Measurements from ENCODE around the gene SASH1. TPM values are rescaled to one million over a fixed set of nuclear protein-coding genes. Genes with fewer than 3 reads are reported as not detected.
"Not testable (repeated sequence)": the region's sequence is repeated elsewhere in the genome, so short reads cannot be mapped to it uniquely, and the experiment has no call there.

Gene SASH1
- total RNA-seq, 1 donor from 2014 or later = 35.8 TPM

GRCh38 chr6:148349466-148349865 is 6.8 kb downstream of the SASH1 start:
- no peak for ATAC-seq (ENCODE audit: poor library complexity)
- intact Hi-C loops (cut with DNase I) = loop anchor here (10.0 kb wide), 1 partner anchor 115 kb away; no protein-coding TSS in a partner anchor
- DNase-seq = no peak

GRCh38 chr6:148351309-148351708 is 8.7 kb downstream of the SASH1 start:
- ATAC-seq (ENCODE audit: poor library complexity) (no peak), DNase-seq (no peak)
- intact Hi-C loops (cut with DNase I) = no loop called here

DNA sequence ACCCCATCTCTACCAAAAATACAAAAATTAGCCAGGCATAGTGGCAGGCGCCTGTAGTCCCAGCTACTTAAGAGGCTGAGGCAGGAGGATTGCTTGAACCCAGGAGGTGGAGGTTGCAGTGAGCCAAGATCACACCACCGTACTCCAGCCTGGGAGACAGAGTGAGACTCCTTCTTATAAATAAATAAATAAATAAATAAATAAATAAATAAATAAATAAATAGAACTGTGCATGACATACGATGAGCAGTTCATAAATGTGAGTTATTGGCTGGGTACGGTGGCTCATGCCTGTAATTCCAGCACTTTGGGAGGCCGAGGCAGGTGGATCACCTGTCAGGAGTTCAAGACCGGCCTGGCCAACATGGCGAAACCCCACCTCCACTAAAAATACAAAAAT is 9.8 kb downstream of the SASH1 start:
- intact Hi-C loops (cut with DNase I); ATAC-seq (ENCODE audit: poor library complexity); DNase-seq: not testable (repeated sequence)

GRCh38 chr6:148358196-148358785 is 15.7 kb downstream of the SASH1 start:
- peak; percentile 91 for ATAC-seq (ENCODE audit: poor library complexity)
- DNase-seq = no peak
- intact Hi-C loops (cut with DNase I) = no loop called here

DNA sequence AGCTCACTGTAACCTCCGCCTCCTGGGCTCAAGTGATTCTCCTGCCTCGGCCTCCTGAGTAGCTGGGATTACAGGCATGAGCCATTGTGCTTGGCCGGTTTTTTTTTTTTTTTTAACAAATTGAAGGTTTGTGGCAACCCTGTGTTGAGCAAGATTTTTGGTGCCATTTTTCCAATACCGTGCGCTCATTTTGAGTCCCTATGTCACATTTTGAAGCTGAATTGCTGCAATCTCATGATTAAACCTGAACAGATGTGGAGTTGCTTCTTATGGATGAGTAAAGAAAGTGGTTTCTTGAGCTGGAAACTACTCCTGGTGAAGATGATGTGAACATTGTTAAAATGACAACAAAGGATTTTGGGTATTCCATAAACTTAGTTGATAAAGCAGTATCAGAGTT is 16.6 kb downstream of the SASH1 start:
- DNase-seq = no peak
- intact Hi-C loops (cut with DNase I) = no loop called here
- no peak for ATAC-seq (ENCODE audit: poor library complexity)

- peak; percentile 58 for ATAC-seq (ENCODE audit: poor library complexity)
- DNase-seq = no peak
- intact Hi-C loops (cut with DNase I) = no loop called here
Observed at GRCh38 chr6:148364056-148364824, 21.6 kb downstream of the SASH1 start.

DNA sequence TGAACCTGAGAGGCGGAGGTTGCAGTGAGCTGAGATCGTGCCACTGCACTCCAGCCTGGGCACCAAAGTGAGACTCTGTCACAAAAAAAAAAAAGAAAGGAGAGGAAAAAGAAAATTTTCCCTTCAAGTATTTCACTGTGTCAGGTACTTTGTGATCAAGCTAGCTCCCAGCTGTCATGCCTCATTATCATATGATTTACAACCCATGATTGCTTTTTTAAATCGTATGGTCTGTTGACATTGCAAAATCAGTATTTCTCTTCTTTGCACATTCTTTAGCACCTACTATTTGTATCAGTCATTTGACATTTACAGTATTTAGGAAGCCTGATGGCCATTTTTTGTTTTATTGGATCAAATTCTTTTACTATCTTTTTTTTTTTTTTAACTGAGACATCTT is 22.4 kb downstream of the SASH1 start:
- intact Hi-C loops (cut with DNase I) = no loop called here
- no peak for ATAC-seq (ENCODE audit: poor library complexity)
- no peak for DNase-seq

DNA sequence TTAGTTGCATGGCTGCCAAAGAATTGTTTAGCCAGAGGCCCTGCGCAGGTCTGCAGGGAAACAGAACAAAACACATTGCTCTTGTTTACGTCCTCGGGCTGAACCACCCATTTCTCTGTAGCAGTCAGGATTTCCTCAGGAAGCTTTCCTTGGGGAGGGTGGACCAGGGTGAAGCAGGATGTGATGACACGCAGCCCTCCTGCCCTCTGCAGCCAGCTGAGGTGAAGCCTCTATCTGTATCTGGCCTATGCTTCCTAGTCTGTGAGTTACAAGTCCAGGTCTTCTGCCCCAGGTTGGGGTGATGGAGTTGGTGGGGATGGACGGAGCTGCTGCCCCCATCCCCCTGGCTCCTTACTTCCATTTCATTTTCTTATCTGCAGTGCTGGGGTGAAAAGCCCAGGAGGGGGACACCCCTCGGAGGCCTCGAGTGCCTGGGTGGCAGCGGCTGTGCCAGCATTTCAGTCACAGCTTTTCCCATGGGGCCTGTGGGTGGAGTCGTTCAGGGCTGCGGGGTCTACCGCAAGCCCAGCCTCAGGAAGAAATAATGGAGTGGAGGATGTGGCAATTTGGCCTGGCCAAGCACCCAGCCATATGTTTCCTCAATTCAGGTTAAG is 24.9 kb downstream of the SASH1 start:
- intact Hi-C loops (cut with DNase I) = no loop called here
- ATAC-seq (ENCODE audit: poor library complexity) = peak; percentile 80
- DNase-seq = peak; percentile 71

DNA sequence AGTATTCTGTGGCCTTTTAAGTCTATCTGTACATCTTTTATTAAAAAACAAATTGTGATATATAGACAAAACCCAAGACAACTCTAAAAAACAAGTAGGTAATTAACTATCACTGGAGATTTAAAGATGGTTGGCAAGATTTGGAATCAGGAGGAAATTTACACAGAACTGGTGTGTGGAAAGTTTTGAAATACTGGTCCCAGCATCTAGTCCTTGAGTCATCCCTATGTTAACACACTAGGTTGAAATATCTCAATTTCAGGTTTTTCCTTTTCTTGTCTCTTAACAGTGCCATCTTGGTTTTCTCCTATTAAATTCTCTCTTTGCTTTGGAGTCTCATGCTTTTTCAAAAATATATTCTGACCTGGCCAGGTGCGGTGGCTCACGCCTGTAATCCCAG is 27.5 kb downstream of the SASH1 start:
- ATAC-seq (ENCODE audit: poor library complexity) (no peak), DNase-seq (no peak)
- intact Hi-C loops (cut with DNase I) = no loop called here

DNA sequence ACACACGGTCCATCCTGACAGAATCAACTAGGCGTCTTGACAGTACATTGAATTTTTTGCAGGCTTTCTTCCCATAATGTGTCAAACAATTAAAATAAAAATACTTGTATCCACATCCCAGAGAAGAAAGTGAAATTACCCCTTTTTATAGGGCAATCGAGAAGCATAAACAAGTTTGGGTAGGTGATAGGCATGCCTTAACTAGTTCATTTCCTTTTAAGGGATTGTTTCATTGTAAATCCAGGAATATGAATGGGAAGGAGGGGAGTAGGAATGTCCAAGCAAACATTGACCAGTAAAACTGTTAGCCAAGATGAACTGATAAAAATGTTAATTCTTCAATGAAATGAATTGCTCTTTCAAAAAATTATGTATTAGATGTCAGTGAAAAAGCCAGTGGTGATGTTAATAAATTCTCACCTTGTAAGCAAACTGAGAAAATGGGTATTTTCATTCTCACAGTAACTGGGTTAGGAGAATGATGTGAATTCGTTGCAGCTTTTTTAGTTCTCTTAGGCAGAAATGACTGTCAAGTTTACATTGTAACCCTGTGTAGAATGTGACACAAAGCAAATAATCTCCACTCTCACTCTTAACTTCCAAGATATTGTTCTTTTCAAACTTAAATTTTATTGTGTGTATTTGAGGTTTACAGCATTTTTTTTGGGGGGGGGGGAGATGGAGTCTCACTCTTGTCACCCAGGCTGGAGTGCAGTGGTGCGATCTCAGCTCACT is 31.6 kb downstream of the SASH1 start:
- DNase-seq (no peak), ATAC-seq (ENCODE audit: poor library complexity) (no peak)
- intact Hi-C loops (cut with DNase I) = no loop called here

- no peak for ATAC-seq (ENCODE audit: poor library complexity)
Observed at GRCh38 chr6:148375401-148375800, 32.8 kb downstream of the SASH1 start.

DNA sequence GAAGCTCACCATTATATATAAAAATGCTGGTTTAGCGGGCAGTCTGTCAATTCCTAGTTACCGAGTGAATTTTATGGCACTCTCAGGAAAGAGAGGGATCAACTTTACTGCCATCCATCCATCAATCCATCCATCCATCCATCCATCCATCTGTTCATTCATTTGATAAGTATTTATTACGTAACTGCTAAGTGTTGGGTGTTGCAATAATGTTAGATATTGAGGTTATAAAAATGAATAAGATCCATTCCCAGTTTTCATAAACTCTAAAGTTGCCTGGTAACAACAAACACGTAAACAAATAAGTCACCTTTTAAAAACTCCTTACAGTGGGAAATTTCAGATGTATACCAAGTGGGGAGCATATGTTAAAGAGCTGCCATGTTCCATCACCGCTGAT is 36.8 kb downstream of the SASH1 start:
- ATAC-seq (ENCODE audit: poor library complexity) (no peak), DNase-seq (no peak)
- intact Hi-C loops (cut with DNase I) = no loop called here

More at GRCh38 chr6:148375401-148375800, 32.8 kb downstream of the SASH1 start:
- intact Hi-C loops (cut with DNase I) = no loop called here
- no peak for DNase-seq

DNA sequence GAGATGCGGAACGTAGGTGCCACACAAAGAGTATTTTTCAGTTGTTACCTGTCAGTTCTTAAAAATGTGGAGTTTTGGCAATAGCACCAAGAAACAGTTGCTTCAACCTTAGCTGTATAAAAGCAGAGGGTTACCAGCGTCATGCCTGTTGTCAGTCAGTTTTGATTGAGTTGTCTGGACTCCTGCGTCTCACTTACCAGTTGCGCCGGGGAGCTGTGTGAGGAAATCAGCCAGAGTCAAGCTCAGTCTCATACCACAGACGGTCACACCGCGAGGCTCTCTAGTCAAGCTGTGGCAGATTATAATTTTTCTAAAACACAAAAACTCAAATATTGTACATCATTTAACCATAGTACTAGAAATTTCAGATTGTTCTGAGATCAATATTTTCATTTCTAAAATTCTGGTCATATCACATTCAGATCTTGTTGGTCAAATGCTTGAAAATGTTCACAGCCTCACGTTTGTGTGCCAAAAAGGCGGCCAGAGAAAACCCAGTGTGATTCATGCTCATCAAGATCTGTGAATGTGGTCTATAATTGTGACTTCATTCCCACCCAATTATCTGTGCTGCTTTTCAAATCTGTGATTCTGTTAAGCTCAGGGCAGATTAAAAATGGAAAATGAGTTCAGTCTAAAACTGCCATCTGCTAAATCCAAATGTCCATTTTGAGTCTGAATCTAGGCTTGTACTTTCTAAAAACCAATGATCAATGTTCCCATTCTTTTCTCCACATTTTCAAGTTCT is 37.5 kb downstream of the SASH1 start:
- intact Hi-C loops (cut with DNase I) = no loop called here
- DNase-seq (no peak), ATAC-seq (ENCODE audit: poor library complexity) (no peak)

DNA sequence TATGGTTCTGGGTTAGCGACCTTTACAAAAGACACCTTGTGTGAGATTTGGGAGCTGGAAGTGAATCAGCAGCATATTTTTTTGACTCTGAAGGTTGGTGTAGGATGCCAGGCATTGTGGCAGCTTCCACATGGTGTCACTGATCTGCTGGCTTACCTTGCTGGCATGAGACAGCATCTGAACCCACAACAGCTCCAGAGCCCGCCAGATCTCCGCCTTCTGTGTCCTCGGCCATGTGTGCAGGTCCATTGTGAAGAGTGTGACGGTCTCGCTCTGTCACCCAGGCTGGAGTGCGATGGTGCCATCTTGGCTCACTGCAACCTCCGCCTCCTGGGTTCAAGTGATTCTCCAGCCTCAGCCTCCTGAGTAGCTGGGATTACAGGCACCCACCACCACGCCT is 39.4 kb downstream of the SASH1 start:
- DNase-seq; intact Hi-C loops (cut with DNase I); ATAC-seq (ENCODE audit: poor library complexity): not testable (repeated sequence)

- no peak for DNase-seq
- intact Hi-C loops (cut with DNase I) = no loop called here
- no peak for ATAC-seq (ENCODE audit: poor library complexity)
Observed at GRCh38 chr6:148382861-148383260, 40.2 kb downstream of the SASH1 start.

GRCh38 chr6:148383658-148384368 is 41.2 kb downstream of the SASH1 start:
- DNase-seq = no peak
- intact Hi-C loops (cut with DNase I) = no loop called here

GRCh38 chr6:148385379-148385778 is 42.7 kb downstream of the SASH1 start:
- ATAC-seq (ENCODE audit: poor library complexity) (no peak), DNase-seq (no peak)
- intact Hi-C loops (cut with DNase I) = no loop called here

More at GRCh38 chr6:148383658-148384368, 41.2 kb downstream of the SASH1 start:
- ATAC-seq (ENCODE audit: poor library complexity) = no peak

DNA sequence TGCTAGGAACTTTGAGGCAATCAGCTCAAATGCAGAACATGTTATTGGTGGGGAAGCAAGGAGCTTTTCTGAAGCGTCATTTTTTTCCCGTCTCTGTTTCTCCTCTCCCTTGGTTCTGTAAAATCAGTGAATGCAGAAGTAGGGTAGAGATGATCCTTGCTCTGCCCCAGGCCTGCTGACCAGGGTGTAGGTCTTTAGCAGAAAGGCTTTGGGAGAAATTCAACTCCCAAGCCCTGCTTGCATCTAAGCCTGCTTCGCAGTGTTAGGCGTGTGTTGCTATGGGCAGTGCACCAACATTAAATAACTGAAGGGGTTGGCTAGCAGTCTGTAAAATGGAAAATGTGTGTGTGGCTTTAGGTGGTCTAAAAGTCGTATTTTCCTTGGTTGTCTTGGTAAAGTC is 45.9 kb downstream of the SASH1 start:
- intact Hi-C loops (cut with DNase I) = no loop called here
- DNase-seq (no peak), ATAC-seq (ENCODE audit: poor library complexity) (peak; percentile 17)

All from Right ventricle myocardium superior (tissue), 1 donor.